NCI-H82 treated with DMSO at 0.1 percent for 48 hours (cell line): ENCODE results near the gene IGF2.
"Not testable (repeated sequence)": the region's sequence is repeated elsewhere in the genome, so short reads cannot be mapped to it uniquely, and the experiment has no call there.

Source experiments
- DNase-seq: peaks from one replicate; lab custom pipeline; 2025; ENCODE audit not compliant: unreplicated experiment; lab: John Stamatoyannopoulos, UW

Gene IGF2

DNA sequence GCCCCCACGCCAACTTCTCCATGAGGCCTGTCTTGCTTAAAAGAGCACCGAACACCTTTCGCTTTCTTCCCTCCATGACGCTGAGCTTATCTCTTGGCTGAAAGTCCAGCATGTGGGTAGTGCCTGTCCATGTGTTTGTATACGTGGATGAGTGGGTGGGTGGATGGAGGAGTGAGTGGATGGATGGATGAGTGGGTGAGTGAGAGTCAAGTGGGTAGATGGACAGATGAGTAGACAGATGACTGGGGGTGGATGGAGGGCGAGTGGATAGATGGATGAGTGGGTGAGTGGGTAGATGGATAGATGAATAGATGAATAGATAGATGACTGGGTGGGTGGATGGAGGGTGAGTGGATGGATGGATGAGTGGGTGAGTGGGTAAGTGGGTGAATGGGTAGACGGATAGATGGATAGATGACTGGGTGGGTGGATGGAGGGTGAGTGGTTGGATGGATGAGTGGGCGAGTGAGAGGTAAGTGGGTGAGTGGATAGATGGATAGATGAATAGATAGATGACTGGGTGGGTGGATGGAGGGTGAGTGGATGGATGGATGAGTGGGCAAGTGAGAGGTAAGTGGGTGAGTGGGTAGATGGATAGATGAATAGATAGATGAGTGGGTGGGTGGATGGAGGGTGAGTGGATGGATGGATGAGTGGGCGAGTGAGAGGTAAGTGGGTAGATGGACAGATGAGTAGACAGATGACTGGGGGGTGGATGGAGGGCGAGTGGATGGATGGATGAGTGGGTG lies 14.3 kb downstream of the IGF2 start:
- not testable (repeated sequence) for DNase-seq

DNA sequence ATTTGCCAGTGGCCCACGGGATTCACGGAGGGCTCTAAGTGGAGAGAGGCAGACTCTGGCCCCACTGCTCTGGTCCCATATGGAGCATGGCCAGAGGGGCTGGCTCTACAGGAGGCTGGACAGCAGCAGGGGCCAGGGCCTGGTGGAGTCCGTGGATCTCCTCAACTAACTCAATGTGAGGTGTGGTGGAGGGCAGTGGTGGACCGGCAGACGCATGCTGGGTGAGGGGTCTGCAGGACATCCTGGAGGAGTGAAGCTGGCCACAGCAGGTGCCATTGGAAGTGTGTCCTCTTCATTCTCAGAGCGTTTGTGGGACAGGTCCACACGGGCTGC lies 15.6 kb downstream of the IGF2 start:
- no peak for DNase-seq

DNA sequence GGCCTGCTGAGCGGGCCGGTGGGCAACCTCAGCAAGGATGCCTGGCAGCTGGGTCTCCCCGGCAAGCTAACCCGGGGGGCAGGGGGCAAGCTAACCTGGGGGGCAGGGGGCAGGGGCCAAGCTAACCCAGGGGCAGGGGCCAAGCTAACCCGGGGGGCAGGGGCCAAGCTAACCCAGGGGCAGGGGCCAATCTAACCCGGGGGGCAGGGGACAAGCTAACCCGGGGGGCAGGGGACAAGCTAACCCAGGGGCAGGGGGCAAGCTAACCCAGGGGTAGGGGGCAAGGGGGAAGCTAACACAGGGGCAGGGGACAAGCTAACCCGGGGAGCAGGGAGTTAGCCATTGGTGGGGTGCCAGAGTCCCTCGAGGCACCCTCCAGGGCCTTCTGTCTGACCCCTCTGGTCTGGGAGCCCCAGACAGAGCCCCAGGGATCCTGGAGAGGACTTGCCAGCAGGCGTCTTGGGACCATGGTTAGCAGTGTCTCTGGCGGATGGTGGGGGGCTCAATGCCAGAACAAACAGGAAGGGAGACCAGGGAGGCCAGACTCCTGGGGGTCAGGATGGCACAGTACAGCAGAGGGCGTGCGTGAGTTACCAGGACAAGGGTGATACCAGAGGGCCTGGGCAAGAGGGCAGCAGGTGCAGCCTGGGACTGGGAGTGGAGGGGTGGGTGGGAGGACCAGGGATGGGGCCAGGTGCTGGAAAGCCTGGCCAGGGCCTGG lies 16.1 kb downstream of the IGF2 start:
- DNase-seq = no peak

DNA sequence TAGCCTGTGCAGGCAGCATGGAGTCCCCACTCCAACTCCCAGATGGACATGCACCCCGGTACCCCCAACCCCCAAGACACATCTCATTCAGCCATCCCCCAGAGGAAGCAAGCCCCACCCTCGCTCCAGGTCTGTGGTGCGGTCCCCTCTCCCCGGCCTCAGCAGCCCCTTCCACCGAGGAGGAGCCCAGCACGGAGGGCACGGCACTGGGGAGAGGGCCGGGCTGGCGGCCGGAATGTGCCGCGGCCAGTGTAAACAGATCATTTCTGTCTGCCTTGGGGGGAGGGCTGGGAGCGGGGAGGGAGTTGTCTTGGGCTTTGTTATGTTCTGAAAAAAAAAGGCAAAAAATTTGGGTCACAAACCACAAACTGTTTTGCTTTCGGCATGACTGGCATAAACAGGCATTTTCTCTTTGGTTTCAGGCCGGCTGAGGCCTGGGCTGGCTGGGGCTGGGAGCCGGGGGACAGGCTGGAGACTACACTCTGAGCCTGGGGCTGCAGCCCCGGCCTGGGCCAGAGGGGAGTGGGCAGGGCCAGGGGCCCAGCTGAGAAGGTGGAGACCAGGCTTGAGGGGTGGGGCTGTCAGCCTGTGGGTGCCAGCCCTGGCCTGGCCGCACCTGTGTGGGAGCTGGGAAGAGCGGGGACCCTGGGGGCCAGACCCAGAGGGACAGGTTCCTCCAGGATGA lies 16.8 kb downstream of the IGF2 start:
- DNase-seq = no peak

DNA sequence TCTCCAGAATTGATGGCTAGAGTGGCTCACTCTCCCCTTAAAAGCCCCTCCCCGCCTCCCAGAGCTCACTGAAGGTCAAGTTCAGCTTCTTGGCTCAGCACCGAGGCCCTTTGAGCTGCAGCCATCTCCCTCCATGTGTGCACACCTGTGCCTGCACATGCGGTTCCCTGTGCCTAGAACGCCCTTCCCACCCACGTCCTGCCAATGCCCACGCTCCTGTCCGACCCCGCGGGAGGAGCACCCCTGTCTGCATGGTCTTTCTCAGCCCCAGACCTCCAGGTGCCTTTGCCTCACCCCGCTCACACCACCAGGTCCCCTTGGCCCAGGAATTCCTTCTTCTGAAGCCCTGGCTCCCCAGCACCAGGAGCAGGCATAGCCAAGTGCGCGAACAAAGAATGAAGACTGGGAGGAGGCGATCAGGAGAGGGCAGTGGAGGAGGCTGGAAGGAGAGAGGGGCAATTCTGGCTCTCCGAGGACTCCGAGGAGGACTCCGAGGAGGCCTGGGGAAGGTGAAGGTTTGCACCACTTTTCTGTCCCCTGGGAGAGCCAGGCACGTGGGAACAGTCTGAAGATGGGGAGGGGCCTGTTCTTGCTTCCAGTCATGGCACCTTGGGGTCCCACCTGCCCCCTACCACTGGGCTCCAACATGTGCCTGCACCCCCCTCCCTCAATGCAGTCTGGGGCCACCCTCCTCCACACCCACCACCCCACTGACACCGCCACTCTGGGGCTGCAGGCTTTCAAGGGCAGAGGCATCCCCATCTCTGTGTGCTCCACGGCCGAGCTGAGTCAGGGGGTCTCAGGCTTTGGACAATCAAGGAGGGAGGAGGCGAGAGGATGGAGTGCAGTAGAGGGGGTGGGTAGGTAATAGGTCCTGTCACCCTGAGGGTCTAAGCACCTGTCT lies 17.7 kb downstream of the IGF2 start:
- DNase-seq = no peak

DNA sequence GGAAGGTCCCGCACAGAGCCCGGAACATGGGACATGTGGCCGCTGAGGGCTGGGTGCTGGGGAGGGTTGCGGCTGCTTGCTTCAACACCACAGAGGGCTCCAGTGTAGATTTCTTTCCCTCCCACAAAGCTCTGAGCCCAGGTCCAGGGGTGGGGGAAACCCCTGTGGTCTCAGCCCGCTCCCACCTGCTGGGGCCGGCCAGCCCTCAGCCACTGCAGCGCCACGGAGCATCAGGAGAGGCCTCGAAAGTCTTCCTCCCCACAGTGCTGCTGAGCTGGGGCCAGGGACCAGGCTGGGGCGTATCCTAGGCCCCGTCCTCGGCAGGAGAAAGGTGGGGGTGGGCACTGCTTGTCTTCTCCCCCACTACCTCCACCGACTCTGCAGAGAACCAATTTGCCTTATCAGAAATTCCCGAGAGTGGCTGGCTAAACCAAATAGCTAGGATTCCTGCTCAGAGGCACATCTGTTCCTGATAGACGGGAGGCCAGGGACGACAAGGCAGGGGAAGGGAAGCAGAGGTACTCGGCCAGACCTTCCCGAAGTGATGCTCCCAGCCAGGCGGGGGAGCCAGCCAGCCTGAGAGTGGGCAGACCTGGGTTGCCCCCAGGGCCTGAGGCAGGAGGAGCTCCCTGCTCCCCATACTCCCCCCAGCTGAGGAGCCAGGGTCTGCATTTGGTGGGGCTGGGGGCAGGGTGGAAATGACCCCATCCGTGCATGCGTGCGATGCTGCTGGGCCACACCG lies 18.7 kb downstream of the IGF2 start:
- no peak for DNase-seq

DNA sequence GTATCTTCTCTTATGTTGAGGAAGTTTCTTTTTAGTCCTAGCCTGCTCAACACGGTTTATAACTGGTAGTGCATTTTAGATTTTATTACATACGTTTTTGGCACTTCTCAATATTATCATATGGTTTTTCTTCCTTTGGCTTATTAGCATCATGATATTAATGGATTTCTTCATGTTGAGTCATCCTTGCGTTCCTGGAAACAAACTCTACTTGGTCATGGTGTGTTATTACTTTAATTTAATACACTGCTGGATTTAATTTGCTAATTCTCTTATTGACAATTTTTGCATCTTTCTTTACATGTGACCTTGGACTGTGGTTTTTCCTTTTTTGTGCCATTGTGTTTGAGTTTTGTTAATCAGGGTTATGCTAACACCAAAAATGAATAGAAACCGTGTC lies 20.5 kb downstream of the IGF2 start:
- no peak for DNase-seq

DNA sequence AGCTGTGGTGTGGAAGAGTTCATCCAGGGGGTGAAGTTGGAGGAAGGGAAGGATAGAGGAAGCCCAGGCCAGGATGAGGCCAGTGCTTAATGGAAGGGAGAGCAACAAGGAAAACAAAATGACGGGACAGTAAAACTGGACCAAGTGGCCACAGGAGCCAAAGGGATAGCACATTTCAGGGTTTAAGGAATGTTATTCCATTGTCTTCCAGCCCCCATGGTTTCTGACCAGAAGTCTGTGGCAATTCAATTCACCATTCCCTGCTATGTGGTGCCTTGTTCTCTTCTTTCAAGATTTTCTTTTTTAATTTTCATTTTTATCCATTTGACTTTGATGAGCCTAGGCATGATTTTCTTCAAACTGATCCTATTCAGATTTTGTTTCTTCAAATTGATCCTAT lies 22.5 kb downstream of the IGF2 start:
- DNase-seq = no peak

DNA sequence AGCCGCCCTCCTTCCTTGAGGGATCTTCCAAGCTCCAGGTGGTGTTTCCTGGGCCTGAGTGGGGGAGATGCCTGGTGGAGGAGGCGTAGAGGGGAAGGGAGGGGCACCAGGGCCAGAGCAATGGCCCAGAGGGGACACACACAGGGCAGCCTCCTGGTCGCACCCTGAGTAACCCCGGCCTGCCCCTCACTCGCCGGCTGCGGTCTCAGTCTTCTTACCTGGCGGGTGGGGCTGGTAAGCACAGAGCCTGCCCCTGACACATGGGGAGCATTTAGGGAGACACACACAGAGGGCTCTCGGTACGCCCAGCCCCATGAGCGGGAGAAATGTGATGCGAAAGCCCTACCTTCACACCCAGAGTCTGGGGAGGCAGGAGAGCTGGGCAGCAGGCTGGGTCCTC lies 23.9 kb downstream of the IGF2 start:
- DNase-seq = no peak

DNA sequence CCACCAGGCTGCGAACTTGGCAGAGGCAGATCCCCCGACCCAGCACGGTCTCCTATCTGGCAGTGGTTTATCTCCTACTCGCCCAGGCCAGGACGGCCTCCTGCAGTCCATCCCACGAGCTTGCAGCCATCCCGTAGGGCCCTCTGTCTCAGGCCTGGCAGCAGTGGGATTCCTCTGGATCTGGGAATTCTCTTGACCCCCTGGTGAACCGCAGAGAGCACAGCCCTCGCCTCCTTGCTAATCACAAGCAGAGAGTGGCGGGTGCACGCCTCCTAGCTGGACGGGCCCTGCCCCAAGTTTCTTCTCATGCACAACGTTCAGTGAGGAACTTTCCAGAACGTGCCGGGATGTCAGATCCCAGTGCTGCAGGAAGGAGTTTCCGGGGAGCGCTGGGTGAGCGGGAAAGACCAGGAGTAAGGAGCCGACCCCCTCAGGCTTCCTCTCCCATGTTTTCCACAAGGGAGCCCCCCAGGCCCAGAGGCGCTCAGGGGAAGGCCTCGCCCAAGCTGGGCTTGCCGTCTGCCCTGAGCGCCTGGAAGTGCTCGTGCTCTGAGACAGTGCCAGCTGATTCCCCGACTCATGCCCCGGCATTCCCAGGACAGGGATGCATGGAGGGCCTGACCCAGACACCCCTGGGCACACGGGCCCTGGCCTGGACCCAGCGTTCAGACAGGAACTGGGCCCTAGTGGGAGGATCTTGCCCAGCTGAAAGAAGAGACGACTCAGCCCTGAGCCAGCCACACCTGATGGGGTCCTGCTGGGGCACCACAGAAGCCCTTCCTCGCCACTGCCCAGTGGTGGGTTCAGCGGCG lies 24.6 kb downstream of the IGF2 start:
- no peak for DNase-seq

DNA sequence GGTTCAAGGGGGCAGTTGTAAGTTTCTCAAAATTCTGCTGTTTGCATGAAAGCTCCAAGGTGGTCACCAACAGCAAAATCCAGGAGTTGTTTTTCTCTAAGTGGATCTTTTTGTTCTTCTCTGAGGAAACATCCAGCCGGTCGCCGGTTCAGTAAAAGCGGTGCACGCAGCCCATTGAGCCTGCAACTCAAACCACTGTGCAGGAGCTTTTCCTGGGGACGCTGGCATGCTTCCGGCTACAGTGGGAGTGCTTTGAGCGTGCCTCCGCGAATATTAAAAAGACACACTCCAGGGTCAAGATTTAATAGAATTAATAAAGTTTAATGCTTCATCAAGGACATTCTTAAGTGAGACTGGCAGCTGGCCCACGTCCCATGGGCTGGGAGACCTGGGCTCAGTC lies 25.4 kb downstream of the IGF2 start:
- no peak for DNase-seq

DNA sequence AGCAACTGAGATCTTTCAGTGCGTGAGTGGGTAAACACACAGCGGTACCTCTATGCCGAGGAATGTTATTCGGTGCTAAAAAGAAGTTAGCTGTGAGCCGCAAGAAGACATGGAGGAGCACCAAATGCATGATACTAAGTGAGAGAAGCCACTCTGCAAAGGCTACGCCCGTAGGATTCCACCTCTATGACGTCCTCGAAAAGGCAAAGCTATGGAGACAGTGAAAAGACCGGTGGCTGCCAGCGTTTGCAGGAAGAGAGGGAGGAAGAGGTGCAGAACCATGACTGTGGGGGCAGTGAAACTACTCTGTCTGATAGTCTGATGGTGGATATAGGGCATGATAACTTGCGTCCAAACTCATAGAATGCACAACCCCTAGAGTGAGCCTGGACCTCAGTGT lies 28.7 kb downstream of the IGF2 start:
- DNase-seq = no peak

DNA sequence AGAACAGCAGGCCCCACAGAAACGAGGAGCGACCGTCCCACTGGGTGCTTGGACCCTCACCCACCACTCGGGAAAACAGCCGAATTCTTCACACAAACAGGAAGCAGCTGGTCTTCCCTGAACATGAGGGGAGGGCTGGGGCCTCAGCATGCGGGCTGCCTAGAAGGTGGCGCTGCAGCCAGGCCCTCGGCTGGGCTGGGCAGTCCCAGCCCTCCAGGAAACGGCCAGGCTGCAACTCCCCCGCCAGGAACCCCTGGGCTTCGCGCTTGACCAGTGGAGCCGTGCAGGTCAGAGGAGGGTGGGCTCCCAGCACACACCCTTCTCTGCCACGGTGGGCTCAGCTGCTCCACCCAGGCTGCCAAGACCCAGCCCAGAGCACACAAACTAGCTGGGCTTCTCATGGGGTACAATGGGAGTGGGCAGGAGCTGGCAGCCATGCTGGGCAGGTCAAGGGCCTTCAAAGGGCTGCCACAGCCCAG lies 29.6 kb downstream of the IGF2 start:
- no peak for DNase-seq

DNA sequence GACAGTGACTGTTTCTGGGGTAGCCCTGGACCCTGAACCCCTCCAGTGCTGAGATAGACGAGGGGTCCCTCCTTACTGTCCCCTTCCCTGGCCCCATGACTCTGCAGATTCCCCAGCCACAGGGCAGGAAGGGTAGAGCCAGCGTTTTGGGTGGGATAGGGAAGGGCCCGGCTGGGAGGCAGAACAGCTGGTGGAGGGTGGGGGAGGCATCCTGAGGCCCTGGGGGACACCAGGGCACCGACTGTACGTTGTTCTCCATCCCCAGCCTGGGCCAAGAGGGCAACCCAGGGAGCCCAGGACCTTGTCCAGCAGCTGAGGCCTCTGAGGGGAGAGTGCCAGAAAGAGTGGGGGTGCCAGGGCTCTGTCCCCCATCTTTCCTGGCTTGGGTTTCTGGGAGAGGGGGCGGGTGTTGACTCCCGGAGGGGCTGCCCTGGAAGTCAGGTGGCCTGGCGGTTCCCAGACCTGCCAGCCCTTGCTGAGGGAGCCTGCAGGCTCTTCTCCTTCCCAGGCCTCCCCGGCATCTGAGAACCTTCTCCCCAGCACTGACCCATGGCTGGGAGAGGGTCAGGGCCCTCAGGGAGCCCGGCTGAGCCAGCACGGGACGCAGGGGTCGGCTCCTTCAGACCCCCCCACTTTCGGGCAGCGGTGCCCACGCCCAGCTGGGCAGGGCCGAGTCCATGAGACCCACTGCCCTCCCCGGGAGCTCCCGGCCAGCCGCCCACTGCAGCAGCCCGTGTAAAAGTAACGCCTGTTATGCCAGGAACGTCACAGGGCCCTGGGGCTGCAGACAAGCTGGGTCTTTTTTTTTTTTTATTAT lies 30.3 kb downstream of the IGF2 start:
- no peak for DNase-seq

DNA sequence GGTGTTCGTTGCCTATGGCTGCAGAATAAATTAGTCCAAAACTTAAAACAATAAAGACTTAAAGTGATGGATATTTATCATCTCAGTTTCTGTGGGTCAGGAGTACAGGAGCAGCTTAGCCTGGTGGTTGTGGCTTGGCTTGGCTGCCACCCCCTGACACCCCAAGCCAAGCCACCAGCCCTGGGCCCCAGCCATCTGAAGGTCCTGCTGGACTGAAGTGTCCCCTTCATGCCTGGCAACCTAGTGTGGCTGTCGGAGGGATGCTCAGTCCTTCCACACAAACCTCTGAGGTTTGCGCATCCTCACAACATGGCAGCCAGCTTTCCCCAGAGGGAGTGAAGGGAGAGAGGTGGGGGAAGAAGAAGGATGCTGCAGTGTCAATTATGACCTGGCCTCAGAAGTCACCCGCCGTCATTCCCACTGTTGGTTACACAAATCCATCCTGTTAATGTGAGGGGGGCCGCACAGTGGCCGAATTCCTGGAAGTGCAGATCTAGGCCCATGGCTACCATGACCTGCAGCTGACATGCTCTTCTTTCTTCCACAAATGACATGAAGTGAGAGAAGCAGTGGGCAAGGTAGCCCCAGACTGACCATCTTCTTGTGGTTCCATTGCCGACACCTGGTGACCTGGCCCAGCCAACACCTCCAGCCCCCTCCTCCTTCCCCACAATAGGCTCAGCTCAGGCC lies 31.1 kb downstream of the IGF2 start:
- no peak for DNase-seq

DNA sequence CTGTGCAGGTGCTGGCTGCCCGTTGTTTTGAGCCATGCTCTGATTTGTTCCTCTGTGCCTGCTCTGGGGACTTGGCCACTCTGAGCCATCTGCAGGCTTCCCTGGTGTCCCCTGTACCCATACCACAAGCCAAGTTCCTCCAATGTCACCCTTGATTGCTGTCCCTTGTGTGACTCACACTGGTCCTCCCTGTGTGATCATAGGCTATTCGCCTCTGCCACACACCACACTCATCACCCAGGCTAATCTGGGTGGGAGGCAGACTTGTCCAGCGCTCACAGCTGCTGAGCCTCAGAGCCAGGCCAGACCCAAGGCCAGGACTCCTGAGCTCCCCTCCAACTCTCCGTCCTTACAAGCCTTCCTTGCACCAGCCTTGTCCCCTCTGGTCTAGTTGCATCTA lies 31.7 kb downstream of the IGF2 start:
- DNase-seq = no peak

DNA sequence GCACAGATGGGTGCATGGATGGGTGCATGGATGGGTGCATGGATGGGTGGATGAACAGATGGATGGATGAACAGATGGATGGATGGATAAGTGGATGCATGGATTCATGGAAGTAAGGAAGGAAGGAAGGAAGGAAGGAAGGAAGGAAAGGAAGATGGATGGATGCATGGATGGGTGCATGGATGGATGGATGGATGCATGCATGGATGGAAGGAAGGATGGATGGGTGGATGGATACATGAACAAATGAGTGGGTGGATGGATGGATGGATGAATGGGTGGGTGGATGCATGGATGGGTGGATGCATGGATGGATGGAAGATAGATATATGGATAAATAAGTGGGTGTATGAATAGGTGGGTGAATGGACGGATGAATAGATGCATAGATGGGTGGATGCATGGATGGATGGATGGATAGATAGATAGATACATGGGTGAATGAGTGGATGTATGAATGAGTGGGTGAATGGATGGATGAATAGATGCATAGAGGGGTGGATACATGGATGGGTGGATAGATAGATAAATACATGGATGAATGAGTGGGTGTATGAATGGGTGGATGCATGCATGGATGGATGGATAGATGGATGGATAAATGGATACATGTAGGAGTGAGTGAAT lies 32.5 kb downstream of the IGF2 start:
- no peak for DNase-seq

DNA sequence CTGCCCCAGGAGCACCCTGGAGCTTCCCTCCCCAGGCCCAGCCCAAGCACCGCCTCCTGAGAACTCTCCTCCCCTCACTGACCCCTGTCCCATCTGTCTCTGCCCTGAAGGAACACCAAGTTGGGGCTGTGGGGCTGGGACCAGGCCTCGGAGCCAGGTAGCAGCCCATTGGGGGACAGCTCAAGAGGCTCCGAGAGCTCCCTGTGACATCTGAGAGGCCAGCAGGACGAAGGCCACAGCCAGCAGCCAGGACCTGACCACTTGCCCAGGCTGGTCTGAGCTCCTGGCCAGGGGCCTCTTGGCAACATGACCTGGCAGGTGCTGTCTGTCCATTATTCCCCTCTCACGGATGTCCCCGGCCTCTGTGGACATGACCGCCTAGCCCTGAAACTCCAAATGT lies 33.7 kb downstream of the IGF2 start:
- no peak for DNase-seq
